GM12801 (cell line): ENCODE results near the gene SRP68.

ENCODE experiments used
- CTCF ChIP-seq: IDR thresholded peaks from one replicate; pipeline ENCODE4 v1.5.1; 2011; ENCODE audit warnings: control low read depth; ENCODE audit not compliant: insufficient read length; ENCODE audit errors: extremely low read depth

The SRP68 gene

GRCh38 chr17:76038050-76038449 is 34.3 kb downstream of the SRP68 start:
- TF ChIP-seq CTCF, result no peak

GRCh38 chr17:76036497-76037261 is 35.6 kb downstream of the SRP68 start:
- TF ChIP-seq CTCF, result no peak

GRCh38 chr17:76034428-76035350 is 37.6 kb downstream of the SRP68 start:
- TF ChIP-seq CTCF, result no peak

GRCh38 chr17:76033139-76033538 is 39.2 kb downstream of the SRP68 start:
- no peak for TF ChIP-seq CTCF

- no peak for TF ChIP-seq CTCF
Observed at GRCh38 chr17:76032780-76033108, 39.6 kb downstream of the SRP68 start.

- no peak for TF ChIP-seq CTCF
Observed at GRCh38 chr17:76032073-76032779, 40.1 kb downstream of the SRP68 start.
